NCI-H510A (cell line): ENCODE measurements around the gene CASS4.

ENCODE experiments used
- DNase-seq: peaks from one replicate; lab custom pipeline; 2025; lab: John Stamatoyannopoulos, UW

The CASS4 gene

GRCh38 chr20:56445130-56445529, 33.1 kb downstream of the CASS4 start:
- DNase-seq: no peak

GRCh38 chr20:56445540-56445939, 33.5 kb downstream of the CASS4 start:
- no peak for DNase-seq

GRCh38 chr20:56447227-56447626, 35.2 kb downstream of the CASS4 start:
- no peak for DNase-seq

- no peak for DNase-seq
Observed at GRCh38 chr20:56449459-56449858, 37.4 kb downstream of the CASS4 start.

GRCh38 chr20:56451056-56451765, 39.2 kb downstream of the CASS4 start:
- no peak for DNase-seq

GRCh38 chr20:56453352-56453751, 41.3 kb downstream of the CASS4 start:
- DNase-seq: no peak

- DNase-seq: no peak
Observed at GRCh38 chr20:56454754-56455153, 42.7 kb downstream of the CASS4 start.

- DNase-seq: no peak
Observed at GRCh38 chr20:56458206-56458821, 46.3 kb downstream of the CASS4 start.

- no peak for DNase-seq
Observed at GRCh38 chr20:56460459-56460858, 48.4 kb downstream of the CASS4 start.

- DNase-seq: no peak
Observed at GRCh38 chr20:56461576-56461975, 49.5 kb downstream of the CASS4 start.

GRCh38 chr20:56463428-56463827, 51.4 kb downstream of the CASS4 start:
- DNase-seq: no peak

GRCh38 chr20:56465997-56466396, 53.9 kb downstream of the CASS4 start:
- no peak for DNase-seq

GRCh38 chr20:56467968-56468315, 55.9 kb downstream of the CASS4 start:
- DNase-seq: no peak

GRCh38 chr20:56468316-56469076, 56.4 kb downstream of the CASS4 start, which contains the start of gene RTF2:
Gene RTF2, plus strand, starts transcription at chr20:56468627. Its CDS starts 71 bp downstream, at chr20:56468698.
- peak; percentile 76 for DNase-seq

- no peak for DNase-seq
Observed at GRCh38 chr20:56469077-56469449, 57.0 kb downstream of the CASS4 start.

- no peak for DNase-seq
Observed at GRCh38 chr20:56483970-56484369, 71.9 kb downstream of the CASS4 start.

- DNase-seq: no peak
Observed at GRCh38 chr20:56487216-56487615, 75.2 kb downstream of the CASS4 start.

- no peak for DNase-seq
Observed at GRCh38 chr20:56488566-56488965, 76.5 kb downstream of the CASS4 start.

GRCh38 chr20:56501116-56501515, 89.1 kb downstream of the CASS4 start:
- DNase-seq: no peak

GRCh38 chr20:56503916-56504315, 91.9 kb downstream of the CASS4 start:
- no peak for DNase-seq

GRCh38 chr20:56504373-56505005, 92.4 kb downstream of the CASS4 start:
- no peak for DNase-seq

- DNase-seq: no peak
Observed at GRCh38 chr20:56506103-56506502, 94.0 kb downstream of the CASS4 start.
